Ishikawa (cell line): Measurements from ENCODE around the gene DUSP14.

Experiments
- EP300 ChIP-seq: IDR thresholded peaks from 2 replicates; pipeline ENCODE4 v1.6.1; 2012; ENCODE audit warnings: borderline replicate concordance
- RAD21 ChIP-seq: IDR thresholded peaks from 2 replicates; pipeline ENCODE4 v1.6.1; 2012; ENCODE audit warnings: low read depth
- REST ChIP-seq: IDR thresholded peaks from 2 replicates; pipeline ENCODE4 v1.6.1; 2012; ENCODE audit warnings: low read depth, mild to moderate bottlenecking
- TAF1 ChIP-seq: IDR thresholded peaks from 2 replicates; pipeline ENCODE4 v1.6.1; 2012; ENCODE audit warnings: low read depth, mild to moderate bottlenecking
- TEAD4 ChIP-seq: IDR thresholded peaks from 2 replicates; pipeline ENCODE4 v1.6.1; 2012
- YY1 ChIP-seq: IDR thresholded peaks from 2 replicates; pipeline ENCODE4 v1.6.1; 2012; ENCODE audit warnings: low read depth

- TF ChIP-seq RAD21, result no peak
- TF ChIP-seq EP300, result no peak
- no peak for TF ChIP-seq TEAD4
- TF ChIP-seq YY1, result no peak
- TF ChIP-seq TAF1, result no peak
- TF ChIP-seq REST, result no peak
Measured at GRCh38 chr17:37494971-37495370, 5.3 kb downstream of the DUSP14 start.
